KOPT-K1 (cell line): Measurements from ENCODE around the gene ARFGEF3.

Experiments
- H3K27ac ChIP-seq: fragments of 200-600 bp; sonication (generic); 2 replicates; pipeline ENCODE4 v1.5.1; 2016; ENCODE audit warnings: antibody characterized with exemption, mild to moderate bottlenecking, low read depth, low read length; ENCODE audit not compliant: poor library complexity, severe bottlenecking
- H3K36me3 ChIP-seq: fragments of 200-600 bp; sonication (generic); 2 replicates; pipeline ENCODE4 v1.5.1; 2017; ENCODE audit warnings: antibody characterized with exemption, mild to moderate bottlenecking, low read length, moderate library complexity; ENCODE audit not compliant: insufficient read depth
- H3K9me3 ChIP-seq: fragments of 200-600 bp; sonication (generic); 2 replicates; pipeline ENCODE4 v1.5.1; 2017; ENCODE audit warnings: antibody characterized with exemption, low read length, mild to moderate bottlenecking; ENCODE audit not compliant: insufficient read depth, poor library complexity, severe bottlenecking

The ARFGEF3 gene

GRCh38 chr6:138255443-138255842 lies 93.7 kb downstream of the ARFGEF3 start:
- H3K27ac ChIP-seq: no peak overlapping the region
- no peaks in the 10 kb centered on the region for H3K36me3 ChIP-seq
- no peaks in the 10 kb centered on the region for H3K9me3 ChIP-seq

GRCh38 chr6:138257638-138258040 lies 95.9 kb downstream of the ARFGEF3 start:
- Histone ChIP-seq H3K36me3 (no peaks in the 10 kb centered on the region), H3K27ac (no peak overlapping the region), H3K9me3 (no peaks in the 10 kb centered on the region)

- no peaks in the 10 kb centered on the region for H3K36me3 ChIP-seq
- H3K27ac ChIP-seq: no peak overlapping the region
- H3K9me3 ChIP-seq: no peaks in the 10 kb centered on the region
These were observed 96.5 kb downstream of the ARFGEF3 start for GRCh38 chr6:138258197-138258596.

GRCh38 chr6:138258991-138259390 lies 97.3 kb downstream of the ARFGEF3 start:
- no peak overlapping the region for H3K27ac ChIP-seq

GRCh38 chr6:138261116-138261780 lies 99.5 kb downstream of the ARFGEF3 start:
- H3K36me3 ChIP-seq: no peaks in the 10 kb centered on the region
- no peak overlapping the region for H3K27ac ChIP-seq
- H3K9me3 ChIP-seq: no peaks in the 10 kb centered on the region

More at GRCh38 chr6:138258991-138259390, 97.3 kb downstream of the ARFGEF3 start:
- Histone ChIP-seq H3K36me3 (no peaks in the 10 kb centered on the region), H3K9me3 (no peaks in the 10 kb centered on the region)

GRCh38 chr6:138263963-138264362 lies 102.2 kb downstream of the ARFGEF3 start:
- H3K27ac ChIP-seq: no peak overlapping the region
- H3K36me3 ChIP-seq: no peaks in the 10 kb centered on the region
- H3K9me3 ChIP-seq: no peaks in the 10 kb centered on the region

- no peaks in the 10 kb centered on the region for H3K36me3 ChIP-seq
- H3K9me3 ChIP-seq: no peaks in the 10 kb centered on the region
- H3K27ac ChIP-seq: no peak overlapping the region
These were observed 102.7 kb downstream of the ARFGEF3 start for GRCh38 chr6:138264372-138264880.

GRCh38 chr6:138266095-138266494 lies 104.4 kb downstream of the ARFGEF3 start:
- Histone ChIP-seq H3K36me3 (no peaks in the 10 kb centered on the region), H3K27ac (no peak overlapping the region), H3K9me3 (no peaks in the 10 kb centered on the region)

GRCh38 chr6:138267971-138268895 lies 106.5 kb downstream of the ARFGEF3 start:
- H3K27ac ChIP-seq: no peak overlapping the region
- no peaks in the 10 kb centered on the region for H3K9me3 ChIP-seq
- no peaks in the 10 kb centered on the region for H3K36me3 ChIP-seq

GRCh38 chr6:138271451-138271850 lies 109.7 kb downstream of the ARFGEF3 start:
- Histone ChIP-seq H3K27ac (no peak overlapping the region), H3K9me3 (no peaks in the 10 kb centered on the region), H3K36me3 (no peaks in the 10 kb centered on the region)

GRCh38 chr6:138272533-138273315 lies 111.0 kb downstream of the ARFGEF3 start:
- no peak overlapping the region for H3K27ac ChIP-seq
- no peaks in the 10 kb centered on the region for H3K9me3 ChIP-seq
- no peaks in the 10 kb centered on the region for H3K36me3 ChIP-seq

- H3K27ac ChIP-seq: no peak overlapping the region
- H3K9me3 ChIP-seq: no peaks in the 10 kb centered on the region
- H3K36me3 ChIP-seq: no peaks in the 10 kb centered on the region
These were observed 114.2 kb downstream of the ARFGEF3 start for GRCh38 chr6:138275976-138276375.

- Histone ChIP-seq H3K9me3 (no peaks in the 10 kb centered on the region), H3K27ac (no peak overlapping the region), H3K36me3 (no peaks in the 10 kb centered on the region)
These were observed 116.1 kb downstream of the ARFGEF3 start for GRCh38 chr6:138277835-138278234.

GRCh38 chr6:138278326-138278725 lies 116.6 kb downstream of the ARFGEF3 start:
- no peaks in the 10 kb centered on the region for H3K36me3 ChIP-seq
- no peak overlapping the region for H3K27ac ChIP-seq
- H3K9me3 ChIP-seq: no peaks in the 10 kb centered on the region

- Histone ChIP-seq H3K36me3 (no peaks in the 10 kb centered on the region), H3K27ac (no peak overlapping the region), H3K9me3 (no peaks in the 10 kb centered on the region)
These were observed 124.1 kb downstream of the ARFGEF3 start for GRCh38 chr6:138285800-138286199.
